ENCODE measurements around the gene SCPEP1. TPM values are rescaled to one million over a fixed set of nuclear protein-coding genes. Genes with fewer than 3 reads are reported as not detected.
"Not testable (repeated sequence)": the region's sequence is repeated elsewhere in the genome, so short reads cannot be mapped to it uniquely, and the experiment has no call there.

SCPEP1 gene
- total RNA-seq, 1 donor from 2014 or later = 11.1 TPM

DNA sequence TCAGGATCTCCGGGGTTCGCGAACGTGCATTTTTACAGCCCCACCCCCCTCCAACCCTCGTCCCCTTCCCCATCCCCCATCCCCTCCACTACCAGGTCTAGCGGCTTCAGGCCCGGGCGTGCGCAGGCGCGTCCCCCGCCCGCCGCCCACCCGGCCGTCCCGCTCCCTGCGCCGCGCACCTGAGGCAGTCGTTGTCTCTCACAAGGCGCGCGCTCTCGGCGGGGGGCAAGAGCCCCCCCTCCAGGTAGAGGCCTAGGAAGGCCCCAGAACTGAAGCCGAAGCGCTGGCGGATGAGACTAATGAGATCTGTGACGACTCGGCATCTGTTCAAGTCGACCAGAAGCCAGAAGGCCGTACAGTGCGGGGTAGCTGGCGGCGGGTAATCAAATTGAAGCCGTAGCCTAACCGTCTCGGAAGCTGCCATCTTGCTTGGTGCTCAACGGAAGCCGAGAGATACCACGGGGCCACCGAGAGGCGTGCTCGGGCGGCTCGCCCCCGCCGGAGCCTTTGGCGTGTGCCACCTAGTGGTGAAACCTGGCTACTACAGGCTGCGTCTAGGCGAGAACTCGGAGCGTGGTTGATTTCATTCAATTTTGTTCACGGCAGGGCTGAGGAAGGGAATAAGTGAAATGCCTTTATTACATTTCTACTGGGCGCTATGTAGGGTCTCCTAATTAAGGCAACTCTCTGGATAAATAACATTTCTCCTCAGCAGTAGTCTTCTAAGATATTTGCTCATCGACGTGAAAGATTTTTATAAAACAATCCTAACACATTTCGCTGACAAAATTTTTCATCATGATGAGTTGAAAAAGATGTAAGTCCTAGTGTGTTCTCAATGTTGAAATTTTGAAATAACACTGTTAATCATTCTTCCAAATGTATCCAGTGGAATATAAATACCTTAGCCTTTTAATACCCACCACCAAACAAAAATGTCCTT lies 17.1 kb upstream of the SCPEP1 start, which contains the start of gene COIL:
Gene COIL (minus strand): TSS at position 455 of the 943 bp plus-strand sequence. CDS start 31 bp downstream, at position 424.
- intact Hi-C loops (cut with micrococcal nuclease) = loop anchor here (1.0 kb wide), 7 partner anchors 17 to 889 kb away; partner anchors contain the start of genes AKAP1, C17orf67, MRPS23 and SCPEP1

DNA sequence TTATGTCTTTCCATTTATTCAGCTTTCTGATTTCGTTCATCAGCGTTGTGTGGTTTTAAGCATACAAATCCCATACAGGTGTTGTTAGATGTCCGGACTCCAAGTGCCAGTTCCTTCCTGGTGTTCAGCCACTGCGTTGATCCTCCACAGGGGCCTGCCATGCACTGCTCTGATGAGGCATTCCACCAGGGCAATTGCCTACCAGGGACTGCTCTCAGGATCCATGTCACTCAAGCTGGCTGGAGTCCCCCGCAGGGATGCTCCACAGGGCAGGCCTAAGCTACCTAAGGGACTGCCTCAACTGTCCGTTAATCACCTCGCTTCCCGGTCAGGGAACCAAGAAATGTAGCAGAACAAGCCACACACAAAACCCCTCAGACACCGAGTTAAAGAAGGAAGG lies 12.7 kb upstream of the SCPEP1 start:
- intact Hi-C loops (cut with micrococcal nuclease) = not testable (repeated sequence)

DNA sequence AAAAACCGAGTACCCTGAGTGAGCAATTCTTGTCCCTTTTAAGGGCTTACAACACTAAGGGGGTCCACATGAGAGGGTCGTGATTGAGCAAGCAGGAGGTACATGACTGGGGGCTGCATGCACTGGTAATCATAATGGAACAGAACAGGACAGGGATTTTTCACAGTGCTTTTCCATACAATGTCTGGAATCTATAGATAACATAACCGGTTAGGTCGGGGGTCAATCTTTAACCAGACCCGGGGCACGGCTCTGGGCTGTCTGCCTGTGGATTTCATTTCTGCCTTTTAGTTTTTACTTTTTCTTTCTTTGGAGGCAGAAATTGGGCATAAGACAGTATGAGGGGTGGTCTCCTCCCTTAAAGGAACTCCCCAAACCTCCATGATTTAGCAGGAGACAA lies 12.2 kb upstream of the SCPEP1 start:
- intact Hi-C loops (cut with micrococcal nuclease) = not testable (repeated sequence)

DNA sequence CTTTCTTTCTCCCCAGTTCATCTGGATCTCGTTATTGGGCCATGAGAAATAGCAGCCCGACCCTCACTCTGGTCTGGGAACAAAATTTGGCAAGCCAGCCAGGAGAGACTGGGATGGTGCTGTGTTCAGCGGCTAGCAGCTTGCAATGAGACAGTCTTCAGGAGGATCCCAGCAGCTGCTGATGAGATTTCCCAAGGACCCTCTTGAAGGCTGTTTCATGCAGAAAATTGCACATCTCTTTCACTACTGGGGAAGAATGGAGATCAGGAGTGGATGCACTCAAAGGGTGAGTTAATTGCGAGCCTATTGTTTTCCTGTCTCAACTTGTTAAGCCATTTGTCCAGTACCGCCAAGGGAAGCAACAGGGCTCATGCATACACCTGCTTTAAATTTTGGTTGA lies 11.6 kb upstream of the SCPEP1 start:
- intact Hi-C loops (cut with micrococcal nuclease) = no loop called here

DNA sequence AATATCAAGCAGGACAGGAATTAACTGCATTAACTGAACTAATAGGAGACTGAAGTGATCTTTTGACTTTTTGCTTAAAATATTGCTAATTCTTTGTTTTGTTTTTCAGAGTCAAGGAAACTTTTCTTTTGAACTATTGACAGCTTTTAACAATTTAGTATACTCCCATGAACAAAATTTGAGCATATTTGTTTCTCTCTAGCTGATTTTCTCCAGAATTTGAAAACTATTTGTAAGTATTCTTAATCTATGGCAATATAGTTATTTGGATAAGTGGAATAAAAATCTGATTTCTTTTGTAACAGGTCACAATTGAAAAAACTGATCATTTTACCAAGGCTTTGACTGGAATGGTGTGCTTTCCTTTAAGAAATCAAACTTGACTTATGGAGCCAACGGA lies 7.0 kb upstream of the SCPEP1 start:
- intact Hi-C loops (cut with micrococcal nuclease) = loop anchor here (10.0 kb wide), 1 partner anchor 1034 kb away; the partner anchor contains the start of gene SRSF1

DNA sequence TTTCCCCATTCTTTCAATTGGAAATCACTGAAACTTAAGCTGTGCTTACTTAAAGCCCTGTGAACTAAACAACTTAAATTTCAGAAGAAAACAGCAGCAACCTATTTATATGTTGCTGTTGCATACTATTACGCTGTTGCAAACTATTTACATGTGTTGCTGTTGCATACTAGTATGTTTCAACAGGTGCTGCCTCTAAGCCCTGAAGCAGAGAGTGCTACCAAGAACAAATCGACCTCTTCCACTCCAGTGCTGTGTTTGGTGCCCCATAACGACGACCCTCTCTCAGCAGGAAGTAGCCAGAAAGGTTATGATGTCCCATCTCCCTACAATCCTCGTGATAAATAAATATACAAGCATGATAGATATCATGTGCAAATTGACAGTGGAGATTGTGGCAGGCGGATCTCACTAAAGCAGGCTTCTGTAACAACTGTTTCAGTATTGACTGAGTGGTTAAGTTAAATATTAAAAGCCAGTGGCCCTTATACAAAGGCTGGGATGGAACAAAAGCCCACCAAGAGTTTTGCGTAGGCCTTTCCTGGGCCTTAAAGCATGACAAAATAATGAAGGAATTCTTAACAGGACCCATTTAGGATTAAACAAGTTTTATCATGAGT lies 5.7 kb upstream of the SCPEP1 start:
- intact Hi-C loops (cut with micrococcal nuclease) = loop anchor here (10.0 kb wide), 1 partner anchor 1033 kb away; the partner anchor contains the start of gene SRSF1

DNA sequence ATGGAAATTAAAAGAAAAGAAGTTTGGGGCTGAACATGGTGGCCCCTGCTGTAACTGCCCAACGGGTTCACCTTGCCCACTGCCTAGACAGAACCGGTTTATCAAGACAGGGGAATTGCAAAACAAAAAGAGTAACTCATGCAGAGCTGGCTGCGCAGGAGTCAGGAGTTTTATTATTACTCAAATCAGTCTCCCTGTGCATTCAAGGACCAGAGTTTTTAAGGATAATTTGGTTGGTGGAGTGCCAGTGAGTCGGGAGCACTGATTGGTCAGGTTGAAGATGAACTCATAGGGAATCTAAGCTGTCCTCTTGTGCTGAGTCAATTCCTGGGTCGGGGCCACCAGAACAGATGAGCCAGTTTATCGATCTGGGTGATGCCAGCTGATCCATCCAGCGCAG lies 4.4 kb upstream of the SCPEP1 start:
- intact Hi-C loops (cut with micrococcal nuclease) = loop anchor here (10.0 kb wide), 1 partner anchor 1031 kb away; the partner anchor contains the start of gene SRSF1

DNA sequence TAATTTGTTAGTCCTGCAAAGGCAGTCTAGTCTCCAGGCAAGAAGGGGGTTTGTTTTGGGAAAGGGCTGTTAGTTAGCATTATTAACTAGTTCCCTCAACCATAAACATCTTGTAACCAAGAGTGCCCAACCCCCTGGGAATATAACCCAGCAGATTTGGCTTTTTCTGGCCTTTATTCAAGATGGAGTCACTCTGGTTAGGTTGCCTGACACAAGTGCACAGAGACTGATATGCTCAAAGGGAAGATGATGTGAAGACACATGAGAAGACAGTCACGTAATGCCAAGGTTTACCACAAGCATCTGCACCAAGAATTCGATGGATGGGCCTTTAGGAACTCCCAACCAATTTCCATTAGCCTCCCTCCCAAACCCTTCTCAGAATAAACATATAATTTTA lies 3.9 kb upstream of the SCPEP1 start:
- intact Hi-C loops (cut with micrococcal nuclease) = loop anchor here (10.0 kb wide), 1 partner anchor 1031 kb away; the partner anchor contains the start of gene SRSF1

DNA sequence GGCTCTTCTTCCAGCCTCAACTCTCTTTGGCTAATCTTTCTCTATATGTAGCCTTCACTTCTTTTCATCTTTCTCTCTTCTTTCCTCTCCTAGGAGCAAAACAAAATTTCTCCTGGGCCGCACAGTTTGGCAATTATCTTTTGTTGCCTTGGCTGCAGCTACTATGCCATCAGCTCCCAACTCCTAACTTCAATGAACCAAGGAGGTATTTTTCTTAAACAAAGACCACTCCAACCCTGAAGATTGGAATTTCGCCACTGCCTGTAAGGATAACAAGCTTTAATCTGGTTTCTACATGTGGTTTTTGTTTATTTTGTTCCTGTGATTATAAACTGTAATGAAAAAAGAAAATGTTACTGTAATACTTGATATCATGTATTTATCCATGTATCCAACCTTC lies 2.3 kb upstream of the SCPEP1 start:
- intact Hi-C loops (cut with micrococcal nuclease) = loop anchor here (10.0 kb wide), 1 partner anchor 1029 kb away; the partner anchor contains the start of gene SRSF1

DNA sequence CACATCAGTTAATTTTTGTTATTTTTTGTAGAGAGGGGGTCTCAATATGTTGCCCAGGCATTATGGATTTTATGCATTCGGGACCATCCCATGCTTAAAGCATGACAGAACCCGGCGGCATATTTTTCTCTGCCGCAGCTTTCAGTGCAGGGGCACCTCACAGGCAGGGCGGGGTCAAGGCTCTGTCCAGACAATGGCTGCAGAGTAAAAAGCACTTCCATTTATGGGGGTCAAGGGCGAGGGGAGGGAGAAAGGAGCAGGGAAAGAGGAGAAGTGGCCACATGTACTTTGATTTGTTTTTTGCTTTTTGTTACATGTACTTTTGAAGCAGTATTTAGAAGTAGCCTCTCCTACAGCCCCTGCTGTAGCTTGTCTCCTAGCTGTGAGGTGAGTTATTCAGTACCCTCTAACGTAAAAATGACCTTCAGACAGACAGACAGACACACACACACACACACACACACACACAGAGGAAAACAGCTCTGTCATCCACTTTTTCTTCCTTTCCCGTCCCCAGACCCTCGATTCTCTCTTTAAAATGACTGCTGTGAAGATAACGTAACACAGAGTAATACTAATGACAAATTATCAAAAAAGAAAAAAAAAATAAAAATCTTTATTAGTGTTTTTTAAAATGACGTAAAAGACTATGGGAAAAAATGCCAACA lies 856 bp upstream of the SCPEP1 start:
- intact Hi-C loops (cut with micrococcal nuclease) = loop anchor here (10.0 kb wide), 1 partner anchor 1028 kb away; the partner anchor contains the start of gene SRSF1

DNA sequence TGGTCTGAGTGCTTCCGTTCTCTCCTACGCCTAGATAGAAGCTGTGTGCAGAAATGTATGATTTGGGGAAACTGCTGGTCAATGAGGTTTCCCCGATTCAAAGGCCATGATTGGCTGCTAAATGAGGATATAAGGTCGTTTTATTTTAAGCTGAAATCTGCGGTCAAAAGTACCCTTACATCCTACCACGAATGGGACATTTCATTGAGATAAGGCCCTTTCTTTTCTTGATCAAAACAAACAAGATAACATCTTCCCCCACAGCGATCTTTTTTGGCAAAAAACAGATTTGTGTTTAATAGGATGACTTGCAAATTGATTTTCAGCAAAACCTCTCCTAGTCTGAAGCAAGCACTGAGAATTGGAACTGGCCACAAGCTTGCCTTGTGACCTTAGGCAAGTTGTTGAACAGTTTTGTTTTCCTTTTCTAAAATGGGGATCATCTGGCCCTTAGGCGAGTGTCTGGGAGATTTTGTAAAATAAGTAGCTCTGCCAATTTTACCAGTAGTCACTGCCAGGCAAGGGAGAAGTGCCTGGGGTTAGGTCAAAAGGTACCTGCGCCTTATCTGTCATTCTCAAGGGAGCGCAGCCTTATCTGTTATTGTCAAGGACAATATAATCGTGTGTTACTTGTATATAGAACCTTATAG lies 635 bp downstream of the SCPEP1 start:
- intact Hi-C loops (cut with micrococcal nuclease) = loop anchor here (1.0 to 10.0 kb wide), 9 partner anchors 17 to 1558 kb away; partner anchors contain the start of genes AKAP1, C17orf67, COIL and MMD

DNA sequence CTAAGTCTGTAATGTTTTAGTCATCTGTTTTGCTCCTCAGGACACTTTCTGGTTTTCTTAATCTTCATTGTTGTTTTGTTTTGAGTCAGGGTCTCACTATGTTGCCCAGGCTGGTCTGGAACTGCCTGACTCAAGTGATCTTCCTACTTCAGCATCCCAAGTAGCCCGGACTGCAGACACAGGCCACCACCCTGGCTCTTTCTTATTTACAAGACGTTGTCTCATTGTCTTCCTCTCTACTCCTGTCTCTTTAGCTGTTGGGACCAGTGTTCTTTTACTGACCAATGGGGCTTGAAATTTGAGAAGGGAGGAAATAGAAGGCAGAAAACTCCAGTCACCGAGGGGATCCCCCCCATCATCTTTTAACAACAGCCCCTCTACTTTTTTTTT lies 1.2 kb downstream of the SCPEP1 start:
- intact Hi-C loops (cut with micrococcal nuclease) = loop anchor here (2.0 to 10.0 kb wide), 4 partner anchors 278 to 1558 kb away; partner anchors contain the start of genes MMD, MSI2, PCTP and SRSF1

DNA sequence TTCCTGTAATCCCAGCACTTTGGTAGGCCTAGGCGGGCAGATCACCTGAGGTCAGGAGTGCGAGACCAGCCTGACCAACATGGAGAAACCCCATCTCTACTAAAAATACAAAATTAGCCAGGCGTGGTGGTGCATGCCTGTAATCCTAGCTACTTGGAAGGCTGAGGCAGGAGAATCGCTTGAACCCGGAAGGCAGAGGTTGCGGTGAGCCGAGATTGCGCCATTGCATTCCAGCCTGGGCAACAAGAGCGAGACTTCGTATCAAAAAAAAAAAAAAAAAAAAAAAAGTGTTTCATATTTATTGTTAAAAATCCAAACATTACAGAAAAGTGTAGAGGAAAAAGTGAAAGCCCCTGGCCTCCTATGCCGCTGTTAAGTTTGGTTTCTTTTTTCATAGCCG lies 2.6 kb downstream of the SCPEP1 start:
- intact Hi-C loops (cut with micrococcal nuclease) = not testable (repeated sequence)

DNA sequence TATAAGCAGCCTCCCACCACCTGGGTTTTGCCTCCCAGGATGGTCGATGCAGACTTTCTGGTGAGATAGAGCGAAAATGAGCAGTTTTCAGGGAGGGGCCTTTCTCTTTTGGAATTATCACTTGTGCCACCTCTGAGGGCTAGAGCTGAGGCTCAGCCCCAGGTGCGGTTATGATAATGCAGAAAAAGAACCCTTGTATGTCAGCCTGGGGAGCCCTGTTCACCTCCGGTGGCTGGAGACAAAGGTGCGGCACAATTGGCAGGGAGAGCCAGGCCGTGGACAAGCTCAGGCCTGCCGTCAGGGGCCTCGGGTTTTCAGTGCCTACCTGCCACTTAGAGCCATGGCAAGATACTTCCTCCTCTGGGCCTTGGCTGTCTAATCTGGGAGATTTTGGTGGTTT lies 4.4 kb downstream of the SCPEP1 start:
- intact Hi-C loops (cut with micrococcal nuclease) = no loop called here

DNA sequence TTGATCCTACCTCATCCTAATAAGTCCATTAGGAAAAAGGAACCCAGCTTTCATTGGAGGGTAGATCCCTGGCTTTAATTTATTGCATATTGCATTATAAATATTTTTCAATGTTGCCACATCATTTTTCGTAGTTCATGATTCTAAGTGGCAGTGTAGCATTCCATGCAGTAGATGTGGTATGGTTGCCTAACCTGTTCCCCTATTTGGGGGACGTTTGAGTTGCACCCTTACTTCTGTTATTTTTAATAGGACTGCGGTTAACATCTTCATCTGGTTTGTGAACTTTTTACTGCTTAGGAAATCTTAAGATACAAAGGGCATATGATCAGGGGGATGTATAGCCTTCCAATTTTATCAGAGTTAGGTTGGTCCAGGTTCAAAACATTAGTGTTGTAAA lies 5.4 kb downstream of the SCPEP1 start:
- intact Hi-C loops (cut with micrococcal nuclease) = no loop called here

DNA sequence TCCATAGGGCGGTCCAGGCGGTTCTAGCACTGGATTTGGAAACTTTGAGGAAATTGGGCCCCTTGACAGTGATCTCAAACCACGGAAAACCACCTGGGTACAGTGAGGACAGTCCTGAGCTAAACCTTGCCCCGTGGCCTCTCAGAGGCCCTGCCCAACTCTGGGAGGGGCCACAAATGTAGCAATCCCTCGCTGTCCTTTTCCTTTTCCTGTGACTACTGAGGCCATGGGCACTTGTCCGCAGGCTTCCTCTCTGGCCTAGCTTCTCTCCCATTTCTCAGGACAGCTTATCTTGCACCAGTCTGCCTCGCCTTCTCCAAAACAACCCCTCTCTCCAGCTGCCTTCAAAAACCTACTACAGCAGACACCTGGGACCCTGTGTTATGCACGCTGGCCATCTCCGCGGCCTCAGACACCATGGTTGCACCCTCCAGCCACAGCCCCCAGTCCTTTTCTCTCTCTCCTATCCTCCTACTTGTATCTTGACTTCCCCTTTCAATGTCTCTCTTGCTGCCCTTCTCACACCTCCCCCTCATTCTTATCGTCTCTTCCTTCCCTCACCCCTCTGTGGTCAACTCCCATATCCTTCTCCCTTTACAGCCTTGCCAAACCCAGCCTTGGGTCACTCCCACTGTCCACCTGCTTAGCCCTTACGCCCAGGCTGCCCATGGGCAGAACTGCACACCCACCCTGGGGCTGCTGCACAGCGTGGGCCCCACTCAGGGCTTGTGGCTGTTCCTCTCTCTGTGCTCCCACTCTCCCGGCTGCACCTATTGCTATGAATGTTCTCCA lies 7.6 kb downstream of the SCPEP1 start:
- intact Hi-C loops (cut with micrococcal nuclease) = no loop called here

DNA sequence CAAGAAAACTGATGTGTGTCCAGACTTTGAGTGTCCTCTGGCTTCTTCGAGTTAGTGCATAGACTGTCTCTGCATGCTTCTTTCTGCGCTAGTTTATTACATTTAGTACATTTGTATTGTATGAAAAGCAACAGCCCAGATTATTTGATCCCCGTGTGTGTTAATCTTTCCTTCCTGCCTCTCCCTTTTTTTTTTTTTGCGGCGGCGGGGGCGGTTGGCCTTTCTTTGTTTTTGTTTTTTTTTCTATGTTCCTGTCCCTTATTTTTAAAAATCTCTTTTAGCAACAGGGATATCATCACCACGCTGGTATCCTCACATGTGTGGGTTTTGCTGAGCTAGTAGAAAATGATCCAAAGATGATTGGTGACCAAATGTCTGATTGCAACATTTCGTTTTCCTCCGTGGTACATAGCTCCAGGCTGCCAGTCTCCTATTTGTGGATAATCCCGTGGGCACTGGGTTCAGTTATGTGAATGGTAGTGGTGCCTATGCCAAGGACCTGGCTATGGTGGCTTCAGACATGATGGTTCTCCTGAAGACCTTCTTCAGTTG lies 9.4 kb downstream of the SCPEP1 start:
- intact Hi-C loops (cut with micrococcal nuclease) = no loop called here

DNA sequence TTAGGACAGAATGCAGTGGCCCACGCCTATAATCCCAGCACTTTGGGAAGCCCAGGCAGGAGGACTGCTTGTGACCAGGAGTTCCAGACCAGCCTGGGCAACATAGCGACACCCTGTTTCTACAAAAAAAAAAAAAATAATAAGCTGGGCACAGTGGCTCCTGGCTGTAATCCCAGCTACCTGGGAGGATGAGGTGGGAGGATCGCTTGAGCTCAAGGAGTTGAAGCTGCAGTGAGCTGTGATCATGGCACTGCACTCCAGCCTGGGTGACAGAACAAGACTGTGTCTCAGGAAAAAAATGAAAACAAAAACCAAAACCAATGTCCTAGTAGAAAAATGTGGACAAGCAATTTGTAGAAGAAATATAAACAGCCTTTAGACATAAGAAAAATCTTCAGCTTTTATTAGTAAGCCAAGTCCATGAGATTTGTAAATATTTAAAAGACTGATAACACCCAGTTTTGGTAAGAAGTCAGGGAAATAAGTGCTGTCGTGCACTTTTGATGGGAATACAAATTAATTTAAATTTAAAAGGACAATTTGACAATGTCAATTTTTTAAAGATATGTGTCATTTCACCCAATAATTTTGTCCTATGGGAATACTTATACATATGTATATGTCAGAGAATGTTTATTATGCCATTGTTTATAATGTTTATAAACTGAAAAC lies 11.1 kb downstream of the SCPEP1 start:
- intact Hi-C loops (cut with micrococcal nuclease) = no loop called here

DNA sequence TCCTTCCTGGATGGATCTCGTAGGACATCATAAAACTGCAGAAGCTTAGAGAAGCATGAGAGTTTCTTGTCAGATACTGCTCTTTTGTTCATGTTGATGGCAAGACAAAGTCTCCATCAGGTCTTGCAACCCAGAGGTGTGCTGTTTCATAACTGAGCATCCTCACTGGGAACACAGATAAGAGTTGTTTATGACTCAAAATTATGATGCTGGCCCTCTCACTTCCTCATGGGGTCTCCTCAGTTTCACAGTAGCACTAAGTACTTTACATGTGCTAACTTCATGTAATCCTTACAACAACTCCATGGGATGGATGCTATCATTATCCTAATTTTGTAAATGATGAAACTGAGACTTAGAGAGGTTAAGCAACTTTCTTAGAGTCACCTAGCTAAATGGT lies 14.4 kb downstream of the SCPEP1 start:
- intact Hi-C loops (cut with micrococcal nuclease) = no loop called here

Measured in T-helper 1 cell treated with Interleukin-12 subunit alpha and Interleukin-12 subunit beta and Interleukin-4 antibody, amounts not matched to agents 30 ng/mL and 1 ng/mL, for 36 hours (primary cell).